ENCODE measurements around the gene C1QBP. TPM values are rescaled to one million over a fixed set of nuclear protein-coding genes. Genes with fewer than 3 reads are reported as not detected.
"Not testable (repeated sequence)": the region's sequence is repeated elsewhere in the genome, so short reads cannot be mapped to it uniquely, and the experiment has no call there.

The C1QBP gene
- total RNA-seq, 2 donors from 2014 or later = 203 to 206 TPM

DNA sequence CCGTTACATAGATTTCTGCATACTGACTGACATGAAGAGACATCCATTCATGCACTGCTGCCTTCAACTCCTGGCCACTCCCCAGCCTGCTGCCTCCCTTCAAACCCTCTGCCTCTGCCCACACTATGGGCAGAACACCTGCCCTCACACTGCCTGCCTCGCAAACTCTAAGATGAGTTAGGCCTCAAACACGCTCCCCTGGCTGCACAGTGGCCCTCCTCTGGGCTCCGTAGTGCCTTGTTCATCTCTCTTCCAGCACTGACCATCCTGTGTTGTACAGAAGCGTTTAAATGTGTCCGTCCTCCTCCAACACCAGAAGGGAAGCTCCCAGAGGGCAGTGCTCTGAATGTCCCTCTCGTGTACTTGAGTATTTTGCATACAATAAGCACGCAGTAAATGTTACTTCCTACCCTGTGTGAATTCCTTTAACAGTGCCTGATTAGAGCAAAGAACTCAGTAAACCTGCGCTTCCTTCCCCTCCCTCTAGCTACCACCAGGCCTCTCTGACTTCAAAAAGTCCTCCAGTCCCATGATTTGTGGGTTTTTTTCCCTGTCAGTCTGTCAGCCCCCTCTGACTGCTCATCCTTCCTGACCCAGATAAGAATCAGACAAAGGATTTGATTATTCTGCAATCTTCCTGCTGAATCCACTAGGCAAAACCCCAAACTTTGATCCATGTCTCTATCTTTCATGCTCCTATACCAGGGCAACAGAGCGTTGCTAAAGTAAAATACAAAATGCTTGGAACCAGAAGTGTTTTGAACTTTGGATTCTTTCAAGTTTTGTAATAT lies 26.0 kb upstream of the C1QBP start:
- DNase-seq (no peak), ATAC-seq (replicated peaks in 1 of 2) (no peak)
- Mint-ChIP-seq H3K4me3 (no peak overlapping the region), H3K4me1 (ENCODE audit: low read depth) (peaks cover 43% of the 10 kb centered on the region), H3K9me3 (no peaks in the 10 kb centered on the region), H3K36me3 (ENCODE audit: insufficient read depth in 2 of 2) (peaks cover 5 to 15% of the 10 kb centered on the region in 2 donors), H3K27me3 (ENCODE audit: low read depth) (no peaks in the 10 kb centered on the region), H3K27ac (peak overlapping the region; percentile 2)

DNA sequence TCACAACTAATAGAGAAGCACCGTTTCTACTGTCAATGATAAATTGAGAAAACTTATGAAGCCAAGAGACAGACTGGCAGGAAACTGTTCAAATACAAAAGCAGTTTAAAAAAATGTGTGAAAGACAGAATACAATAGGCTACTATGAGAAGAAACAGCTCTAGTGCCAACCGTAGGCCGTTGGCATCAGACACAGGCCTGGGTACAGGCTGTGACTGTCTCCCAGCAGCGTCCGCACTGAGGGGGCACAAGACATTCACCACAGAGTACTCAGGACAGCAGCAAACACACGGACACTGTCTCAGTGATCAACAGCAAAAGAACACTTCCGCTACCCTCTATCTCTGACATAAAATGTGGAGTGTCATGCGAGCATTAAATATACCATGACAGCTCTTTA lies 7.8 kb upstream of the C1QBP start:
- Mint-ChIP-seq H3K27me3 (ENCODE audit: low read depth) (no peaks in the 10 kb centered on the region), H3K27ac (no peak overlapping the region), H3K4me1 (ENCODE audit: low read depth) (no peaks in the 10 kb centered on the region), H3K9me3 (no peaks in the 10 kb centered on the region), H3K36me3 (ENCODE audit: insufficient read depth in 2 of 2) (peaks cover 2 to 31% of the 10 kb centered on the region in 2 donors), H3K4me3 (no peak overlapping the region)
- DNase-seq (no peak), ATAC-seq (replicated peaks in 1 of 2) (no peak)

GRCh38 chr17:5444209-5444608 lies 5.3 kb upstream of the C1QBP start:
- DNase-seq = no peak
- H3K9me3 Mint-ChIP-seq = no peaks in the 10 kb centered on the region
- H3K36me3 Mint-ChIP-seq (ENCODE audit: insufficient read depth in 2 of 2) = peaks cover 2 to 23% of the 10 kb centered on the region in 2 donors
- no peak overlapping the region for H3K27ac Mint-ChIP-seq
- no peak for ATAC-seq (replicated peaks in 1 of 2)
- H3K4me1 Mint-ChIP-seq (ENCODE audit: low read depth) = peaks cover 8% of the 10 kb centered on the region
- no peak overlapping the region for H3K4me3 Mint-ChIP-seq
- no peaks in the 10 kb centered on the region for H3K27me3 Mint-ChIP-seq (ENCODE audit: low read depth)

GRCh38 chr17:5443728-5444127 lies 4.8 kb upstream of the C1QBP start:
- no peaks in the 10 kb centered on the region for H3K9me3 Mint-ChIP-seq
- H3K27ac Mint-ChIP-seq = no peak overlapping the region

DNA sequence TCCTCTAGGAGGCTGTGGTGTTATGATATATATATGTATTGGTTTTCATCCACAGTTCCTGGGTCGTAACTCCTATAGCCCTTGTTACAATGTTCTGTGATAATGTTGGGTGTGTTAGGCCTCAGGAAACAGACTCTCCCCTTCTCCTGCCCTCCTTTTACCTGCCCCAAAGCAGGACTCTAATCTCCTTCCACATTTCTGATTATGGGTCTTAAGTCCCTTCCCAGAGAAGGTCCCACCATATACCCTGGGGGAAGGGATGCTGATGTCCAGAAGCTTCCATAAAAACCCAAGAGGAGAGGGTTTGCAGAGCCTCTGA lies 450 bp upstream of the C1QBP start:
- Mint-ChIP-seq H3K36me3 (ENCODE audit: insufficient read depth in 2 of 2) (peaks cover 2 to 20% of the 10 kb centered on the region in 2 donors), H3K27me3 (ENCODE audit: low read depth) (no peaks in the 10 kb centered on the region), H3K4me1 (ENCODE audit: low read depth) (peaks cover 45% of the 10 kb centered on the region), H3K27ac (peak overlapping the region; percentile 89), H3K4me3 (peak overlapping the region; percentile 88 to 99), H3K9me3 (no peaks in the 10 kb centered on the region)
- DNase-seq (no peak), ATAC-seq (replicated peaks in 1 of 2) (no peak)

More at GRCh38 chr17:5443728-5444127, 4.8 kb upstream of the C1QBP start:
- no peak for DNase-seq
- Mint-ChIP-seq H3K36me3 (ENCODE audit: insufficient read depth in 2 of 2) (peaks cover 2 to 23% of the 10 kb centered on the region in 2 donors), H3K4me3 (no peak overlapping the region), H3K4me1 (ENCODE audit: low read depth) (peaks cover 9% of the 10 kb centered on the region), H3K27me3 (ENCODE audit: low read depth) (no peaks in the 10 kb centered on the region)
- ATAC-seq (replicated peaks in 1 of 2) = no peak

DNA sequence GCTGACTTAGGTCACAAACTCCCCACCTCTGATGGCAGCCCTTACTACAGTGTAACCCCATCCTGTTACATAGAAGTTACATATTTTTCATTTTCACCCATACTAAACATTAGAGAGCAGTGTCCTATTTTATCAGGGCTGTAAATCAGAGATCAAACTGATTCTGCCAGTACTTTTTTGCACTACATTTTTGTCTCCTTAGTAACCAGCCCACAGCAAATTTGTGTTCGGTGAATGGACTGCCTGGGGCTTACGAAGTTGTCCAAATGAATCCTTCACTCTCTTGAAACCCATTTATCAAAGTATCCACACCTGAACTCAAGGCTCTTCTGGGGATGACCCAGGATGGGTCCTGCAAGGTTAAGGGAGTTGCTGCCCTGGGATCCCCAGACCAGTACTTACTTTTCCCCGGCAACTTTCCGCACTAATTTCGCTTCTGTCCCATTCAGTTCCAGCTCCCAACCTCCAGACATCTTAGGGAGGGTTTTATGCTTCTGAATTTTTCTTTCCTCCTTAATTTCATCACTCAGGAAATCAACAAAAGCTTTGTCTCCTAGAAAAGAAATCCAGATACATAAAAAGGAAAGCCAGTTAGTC lies 1.1 kb downstream of the C1QBP start:
- DNase-seq = no peak
- H3K27ac Mint-ChIP-seq = peak overlapping the region; percentile 97
- no peaks in the 10 kb centered on the region for H3K27me3 Mint-ChIP-seq (ENCODE audit: low read depth)
- peak overlapping the region; percentile 88 to 99 for H3K4me3 Mint-ChIP-seq
- H3K36me3 Mint-ChIP-seq (ENCODE audit: insufficient read depth in 2 of 2) = peaks cover 2 to 17% of the 10 kb centered on the region in 2 donors
- no peaks in the 10 kb centered on the region for H3K9me3 Mint-ChIP-seq
- no peak for ATAC-seq (replicated peaks in 1 of 2)
- peaks cover 45% of the 10 kb centered on the region for H3K4me1 Mint-ChIP-seq (ENCODE audit: low read depth)

- Mint-ChIP-seq H3K4me1 (ENCODE audit: low read depth) (peaks cover 57% of the 10 kb centered on the region), H3K36me3 (ENCODE audit: insufficient read depth in 2 of 2) (peaks cover 2 to 19% of the 10 kb centered on the region in 2 donors), H3K27ac (peak overlapping the region; percentile 97), H3K4me3 (peak overlapping the region; percentile 88 to 99)
- H3K27me3 Mint-ChIP-seq (ENCODE audit: low read depth); DNase-seq; ATAC-seq (replicated peaks in 1 of 2); H3K9me3 Mint-ChIP-seq: not testable (repeated sequence)
Measured at GRCh38 chr17:5435781-5436315, 3.1 kb downstream of the C1QBP start.

GRCh38 chr17:5434984-5435383 lies 4.0 kb downstream of the C1QBP start:
- Mint-ChIP-seq H3K27ac (peak overlapping the region; percentile 91), H3K4me3 (peak overlapping the region in 1 of 2 donors; percentile 46), H3K4me1 (ENCODE audit: low read depth) (peaks cover 61% of the 10 kb centered on the region), H3K27me3 (ENCODE audit: low read depth) (no peaks in the 10 kb centered on the region), H3K9me3 (no peaks in the 10 kb centered on the region), H3K36me3 (ENCODE audit: insufficient read depth in 2 of 2) (peaks cover 4 to 24% of the 10 kb centered on the region in 2 donors)
- ATAC-seq (replicated peaks in 1 of 2) = no peak
- DNase-seq = no peak

- no peak for DNase-seq
- Mint-ChIP-seq H3K9me3 (no peaks in the 10 kb centered on the region), H3K27ac (peak overlapping the region; percentile 69), H3K4me1 (ENCODE audit: low read depth) (peaks cover 38% of the 10 kb centered on the region), H3K27me3 (ENCODE audit: low read depth) (no peaks in the 10 kb centered on the region), H3K4me3 (no peak overlapping the region), H3K36me3 (ENCODE audit: insufficient read depth in 2 of 2) (peaks cover 2 to 26% of the 10 kb centered on the region in 2 donors)
- no peak for ATAC-seq (replicated peaks in 1 of 2)
Measured at GRCh38 chr17:5431949-5432556, 6.9 kb downstream of the C1QBP start.

DNA sequence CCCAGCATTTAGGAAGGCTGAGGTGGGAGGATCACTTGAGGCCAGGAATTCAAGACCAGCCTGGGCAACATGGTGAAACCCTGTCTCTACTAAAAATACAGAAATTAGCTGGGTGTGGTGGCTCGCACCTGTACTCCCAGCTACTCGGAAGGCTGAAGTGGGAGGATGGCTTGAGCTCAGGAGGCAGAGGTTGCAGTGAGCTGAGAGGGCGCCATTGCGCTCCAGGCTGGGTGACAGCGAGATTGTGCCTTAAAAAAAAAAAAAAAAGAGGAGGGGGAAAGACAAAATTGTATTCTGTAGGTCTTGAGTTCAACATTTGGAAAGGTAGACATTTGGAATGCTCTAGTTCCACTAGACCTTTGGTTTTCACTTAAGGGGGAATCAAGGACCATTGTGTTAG lies 7.7 kb downstream of the C1QBP start:
- not testable (repeated sequence) for H3K27me3 Mint-ChIP-seq (ENCODE audit: low read depth); ATAC-seq (replicated peaks in 1 of 2); H3K9me3 Mint-ChIP-seq; H3K4me3 Mint-ChIP-seq; DNase-seq
- Mint-ChIP-seq H3K4me1 (ENCODE audit: low read depth) (peaks cover 29% of the 10 kb centered on the region), H3K36me3 (ENCODE audit: insufficient read depth in 2 of 2) (peaks cover 2 to 24% of the 10 kb centered on the region in 2 donors), H3K27ac (peak overlapping the region; percentile 10)

DNA sequence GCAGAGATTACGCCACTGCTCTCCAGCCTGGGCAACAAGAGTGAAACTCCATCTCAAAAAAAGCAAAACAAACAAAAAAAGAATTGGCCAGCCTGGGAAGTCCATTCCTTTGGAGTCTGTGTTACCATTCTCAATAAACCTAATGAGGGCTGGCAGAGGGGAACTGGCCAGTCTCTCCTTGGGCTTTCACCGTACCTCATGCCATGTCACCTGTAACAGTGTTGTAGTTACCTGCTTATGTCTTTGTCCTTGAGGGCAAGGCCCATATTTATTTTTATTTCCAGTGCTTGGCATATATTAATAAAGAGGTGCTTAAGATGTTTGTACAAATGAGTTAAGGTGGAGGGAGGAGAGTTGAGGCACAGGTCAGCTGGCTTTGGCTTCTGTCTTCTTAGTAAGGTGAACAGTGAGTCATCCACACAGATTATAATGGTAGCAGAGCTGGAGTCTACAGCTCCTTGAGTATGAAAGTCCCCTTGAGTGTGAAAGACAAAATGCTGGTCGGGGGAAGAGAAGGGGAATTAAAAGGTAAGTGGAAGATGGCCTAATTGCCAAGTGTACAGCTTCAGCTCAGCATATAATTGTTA lies 8.4 kb downstream of the C1QBP start:
- Mint-ChIP-seq H3K4me1 (ENCODE audit: low read depth) (peaks cover 22% of the 10 kb centered on the region), H3K36me3 (ENCODE audit: insufficient read depth in 2 of 2) (peaks cover 3 to 24% of the 10 kb centered on the region in 2 donors)

DNA sequence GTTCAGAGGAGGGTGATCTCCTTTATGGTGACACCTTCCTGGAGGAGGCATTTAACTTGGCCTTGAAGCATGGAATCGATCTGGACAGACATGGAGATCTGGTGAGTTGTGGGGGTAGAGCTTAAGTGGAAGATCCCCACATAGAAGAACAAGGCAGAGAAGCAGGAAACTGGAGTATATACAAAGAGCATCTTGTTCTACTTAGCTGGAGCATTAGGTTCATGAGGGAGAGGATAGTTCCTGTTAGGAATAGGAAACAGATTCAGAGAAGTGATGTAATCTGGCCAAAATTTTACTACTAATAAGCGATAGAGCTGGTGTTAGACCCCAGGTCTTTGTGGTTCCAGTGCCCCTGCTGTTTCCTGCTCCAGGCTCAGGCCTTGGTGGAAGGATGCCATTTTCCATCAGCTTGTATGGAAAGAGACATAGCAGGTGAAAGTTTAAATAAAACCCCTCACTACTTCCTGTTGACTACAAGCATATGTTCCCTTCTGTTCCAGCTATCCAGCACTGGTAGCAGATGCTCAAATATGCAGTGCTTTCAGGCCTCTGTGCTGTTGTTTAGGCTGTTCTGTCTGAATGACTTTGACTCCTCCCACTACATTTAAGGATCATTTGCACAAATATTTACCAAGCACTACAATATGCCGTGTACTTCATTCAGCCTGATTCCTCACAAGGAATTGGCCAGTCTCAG lies 9.6 kb downstream of the C1QBP start:
- ATAC-seq (replicated peaks in 1 of 2) = no peak
- no peak for DNase-seq
- H3K9me3 Mint-ChIP-seq = no peaks in the 10 kb centered on the region
- peaks cover 16% of the 10 kb centered on the region for H3K4me1 Mint-ChIP-seq (ENCODE audit: low read depth)
- H3K27me3 Mint-ChIP-seq (ENCODE audit: low read depth) = no peaks in the 10 kb centered on the region
- peaks cover 3 to 23% of the 10 kb centered on the region in 2 donors for H3K36me3 Mint-ChIP-seq (ENCODE audit: insufficient read depth in 2 of 2)
- peak overlapping the region; percentile 32 for H3K27ac Mint-ChIP-seq
- no peak overlapping the region for H3K4me3 Mint-ChIP-seq

More for the DNA sequence above, 8.4 kb downstream of the C1QBP start:
- Mint-ChIP-seq H3K27ac (peak overlapping the region; percentile 84), H3K27me3 (ENCODE audit: low read depth) (no peaks in the 10 kb centered on the region), H3K4me3 (no peak overlapping the region), H3K9me3 (no peaks in the 10 kb centered on the region)
- DNase-seq (no peak), ATAC-seq (replicated peaks in 1 of 2) (no peak)

Data from activated T-cell treated with anti-CD3 and anti-CD28 coated beads, Interleukin-2, amount 50 U/mL, for 72 hours (primary cell).